Activated CD8-positive, alpha-beta T cell treated with anti-CD3 and anti-CD28 coated beads, Interleukin-2, amount 10 ng/mL, durations not matched to agents 7 days and 5 days (primary cell): ENCODE results near the gene GIMAP2. TPM values are rescaled to one million over a fixed set of nuclear protein-coding genes. Genes with fewer than 3 reads are reported as not detected.

Experiments
- ATAC-seq: fragments of 150-1000 bp; cut with Tn5 transposase; one replicate; pipeline ENCODE4 v1.10.0; 2021; ENCODE audit warnings: moderate library complexity
- CTCF ChIA-PET: fragments of 350-600 bp; sonication (Branson Sonifier 250); formaldehyde crosslinking; loops from one replicate; lab custom pipeline; 2021; ENCODE audit warnings: antibody characterized with exemption; lab: Charles Lee
- POLR2A ChIA-PET: fragments of 350-600 bp; sonication (Branson Sonifier 250); formaldehyde crosslinking; loops from one replicate; lab custom pipeline; 2021; ENCODE audit warnings: antibody characterized with exemption; lab: Charles Lee
- DNase-seq: peaks from one replicate; pipeline ENCODE4 v3.0.0-alpha.2; 2020
- H3K27ac Mint-ChIP-seq: one replicate; pipeline ENCODE4 v1.8.0; 2021; ENCODE audit warnings: mild to moderate bottlenecking, mixed read lengths
- H3K27me3 Mint-ChIP-seq: one replicate; pipeline ENCODE4 v1.8.0; 2021; ENCODE audit warnings: low read depth, mixed read lengths
- H3K36me3 Mint-ChIP-seq: one replicate; pipeline ENCODE4 v1.8.0; 2021; ENCODE audit warnings: low read depth, mixed read lengths
- H3K4me1 Mint-ChIP-seq: one replicate; pipeline ENCODE4 v1.8.0; 2021; ENCODE audit warnings: low read depth, mixed read lengths
- H3K4me3 Mint-ChIP-seq: one replicate; pipeline ENCODE4 v1.8.0; 2021; ENCODE audit warnings: mild to moderate bottlenecking, mixed read lengths
- H3K9me3 Mint-ChIP-seq: one replicate; pipeline ENCODE4 v1.8.0; 2022; ENCODE audit warnings: mixed read lengths; ENCODE audit not compliant: insufficient read depth
- total RNA-seq, 2 experiments: library from RNA; stranded (reverse); gene quantifications; one replicate each; pipeline ENCODE4 v1.2.3, GENCODE V29; 2021

The GIMAP2 gene
- 10 to 100 TPM; 79.0 to 82.9 TPM for total RNA-seq

- peaks cover 76% of the 10 kb centered on the region for H3K4me1 Mint-ChIP-seq
- H3K27me3 Mint-ChIP-seq, result no peaks in the 10 kb centered on the region
- peaks cover 42% of the 10 kb centered on the region for H3K9me3 Mint-ChIP-seq
- CTCF ChIA-PET, result interaction anchor here (0.7 to 2.8 kb wide), 19 partner anchors 9 to 274 kb away, joined by 3 to 9 read pairs (median 4); partner anchors contain the start of genes GIMAP1, GIMAP6 and GIMAP7
- H3K27ac Mint-ChIP-seq, result peak within 1 kb of the TSS; percentile 97
- ATAC-seq (peak; percentile 89), DNase-seq (peak; percentile 50)
- POLR2A ChIA-PET, result interaction anchor here (0.7 to 2.3 kb wide), 20 partner anchors 9 to 236 kb away, joined by 3 to 15 read pairs (median 4); partner anchors contain the start of genes GIMAP1, GIMAP4, GIMAP5 and GIMAP7
- H3K4me3 Mint-ChIP-seq, result peak within 1 kb of the TSS; percentile 95
- H3K36me3 Mint-ChIP-seq, result peaks cover 83% of the 10 kb centered on the region
These were observed at the start of gene GIMAP2 for GRCh38 chr7:150685219-150686029. Gene GIMAP2, plus strand, starts transcription at chr7:150685706. Its CDS starts 1,354 bp downstream, at chr7:150687060.

- Mint-ChIP-seq H3K4me3 (no peak overlapping the region), H3K9me3 (peaks cover 46% of the 10 kb centered on the region), H3K27me3 (no peaks in the 10 kb centered on the region), H3K27ac (no peak overlapping the region), H3K36me3 (peaks cover 63% of the 10 kb centered on the region), H3K4me1 (peaks cover 21% of the 10 kb centered on the region)
- DNase-seq, result no peak
- no peak for ATAC-seq
- CTCF ChIA-PET, result interaction anchor here (0.5 to 0.8 kb wide), 2 partner anchors 27 to 126 kb away, joined by 3 read pairs; no protein-coding TSS in a partner anchor
- POLR2A ChIA-PET, result no interaction called here
These were observed 43.7 kb upstream of the GIMAP2 start for GRCh38 chr7:150641854-150642253.

GRCh38 chr7:150642926-150643325 lies 42.6 kb upstream of the GIMAP2 start:
- H3K27me3 Mint-ChIP-seq, result no peaks in the 10 kb centered on the region
- peaks cover 22% of the 10 kb centered on the region for H3K4me1 Mint-ChIP-seq
- CTCF ChIA-PET, result no interaction called here
- peaks cover 35% of the 10 kb centered on the region for H3K9me3 Mint-ChIP-seq
- POLR2A ChIA-PET, result no interaction called here
- no peak overlapping the region for H3K27ac Mint-ChIP-seq
- no peak for ATAC-seq
- H3K36me3 Mint-ChIP-seq, result peaks cover 57% of the 10 kb centered on the region
- no peak for DNase-seq
- H3K4me3 Mint-ChIP-seq, result no peak overlapping the region

GRCh38 chr7:150645259-150646020 lies 40.1 kb upstream of the GIMAP2 start:
- DNase-seq, result no peak
- peaks cover 62% of the 10 kb centered on the region for H3K36me3 Mint-ChIP-seq
- H3K4me1 Mint-ChIP-seq, result peaks cover 38% of the 10 kb centered on the region
- no peaks in the 10 kb centered on the region for H3K27me3 Mint-ChIP-seq
- H3K4me3 Mint-ChIP-seq, result no peak overlapping the region
- ChIA-PET CTCF (interaction anchor here (1.1 to 1.6 kb wide), 2 partner anchors 8 to 13 kb away, joined by 3 to 4 read pairs; partner anchors contain the start of gene GIMAP6), POLR2A (no interaction called here)
- no peak for ATAC-seq
- H3K9me3 Mint-ChIP-seq, result peaks cover 20% of the 10 kb centered on the region
- H3K27ac Mint-ChIP-seq, result peak overlapping the region; percentile 25

GRCh38 chr7:150648353-150649079 lies 37.0 kb upstream of the GIMAP2 start:
- Mint-ChIP-seq H3K36me3 (peaks cover 74% of the 10 kb centered on the region), H3K27me3 (no peaks in the 10 kb centered on the region), H3K9me3 (peaks cover 23% of the 10 kb centered on the region), H3K4me1 (peaks cover 30% of the 10 kb centered on the region), H3K4me3 (no peak overlapping the region), H3K27ac (peak overlapping the region; percentile 76)
- ChIA-PET POLR2A (interaction anchor here (1.1 kb wide), 1 partner anchor 34 kb away, joined by 3 read pairs; no protein-coding TSS in a partner anchor), CTCF (no interaction called here)
- ATAC-seq (no peak), DNase-seq (no peak)

GRCh38 chr7:150649080-150649385 lies 36.5 kb upstream of the GIMAP2 start:
- H3K36me3 Mint-ChIP-seq, result peaks cover 73% of the 10 kb centered on the region
- ChIA-PET CTCF (no interaction called here), POLR2A (interaction anchor here (1.1 kb wide), 1 partner anchor 34 kb away, joined by 3 read pairs; no protein-coding TSS in a partner anchor)
- H3K27me3 Mint-ChIP-seq, result no peaks in the 10 kb centered on the region
- peaks cover 23% of the 10 kb centered on the region for H3K9me3 Mint-ChIP-seq
- H3K4me1 Mint-ChIP-seq, result peaks cover 30% of the 10 kb centered on the region
- DNase-seq (no peak), ATAC-seq (no peak)
- peak overlapping the region; percentile 23 for H3K27ac Mint-ChIP-seq
- H3K4me3 Mint-ChIP-seq, result no peak overlapping the region

- Mint-ChIP-seq H3K27ac (no peak overlapping the region), H3K9me3 (peaks cover 53% of the 10 kb centered on the region), H3K27me3 (no peaks in the 10 kb centered on the region), H3K4me1 (peaks cover 2% of the 10 kb centered on the region), H3K36me3 (peaks cover 75% of the 10 kb centered on the region), H3K4me3 (no peak overlapping the region)
- ChIA-PET CTCF (no interaction called here), POLR2A (no interaction called here)
- ATAC-seq, result no peak
- no peak for DNase-seq
These were observed 30.8 kb upstream of the GIMAP2 start for GRCh38 chr7:150654692-150655091.

GRCh38 chr7:150656047-150656446 lies 29.5 kb upstream of the GIMAP2 start:
- Mint-ChIP-seq H3K4me3 (no peak overlapping the region), H3K4me1 (peaks cover 8% of the 10 kb centered on the region), H3K27me3 (no peaks in the 10 kb centered on the region), H3K36me3 (peaks cover 69% of the 10 kb centered on the region), H3K27ac (no peak overlapping the region), H3K9me3 (peaks cover 59% of the 10 kb centered on the region)
- ATAC-seq (no peak), DNase-seq (no peak)
- POLR2A ChIA-PET, result interaction anchor here (0.6 kb wide), 1 partner anchor 74 kb away, joined by 3 read pairs; no protein-coding TSS in a partner anchor
- CTCF ChIA-PET, result no interaction called here

- Mint-ChIP-seq H3K36me3 (peaks cover 66% of the 10 kb centered on the region), H3K4me3 (no peak overlapping the region), H3K9me3 (peaks cover 48% of the 10 kb centered on the region), H3K4me1 (peaks cover 19% of the 10 kb centered on the region), H3K27ac (no peak overlapping the region), H3K27me3 (no peaks in the 10 kb centered on the region)
- CTCF ChIA-PET, result interaction anchor here (0.7 to 1.1 kb wide), 2 partner anchors 10 to 209 kb away, joined by 3 read pairs; no protein-coding TSS in a partner anchor
- ATAC-seq (no peak), DNase-seq (no peak)
- POLR2A ChIA-PET, result no interaction called here
These were observed 28.0 kb upstream of the GIMAP2 start for GRCh38 chr7:150657526-150657925.

GRCh38 chr7:150660939-150661613 lies 24.4 kb upstream of the GIMAP2 start:
- POLR2A ChIA-PET, result interaction anchor here (0.6 to 1.1 kb wide), 4 partner anchors 29 to 146 kb away, joined by 3 to 4 read pairs (median 3); partner anchors contain the start of gene GIMAP6
- peaks cover 54% of the 10 kb centered on the region for H3K4me1 Mint-ChIP-seq
- H3K36me3 Mint-ChIP-seq, result peaks cover 71% of the 10 kb centered on the region
- ATAC-seq (no peak), DNase-seq (no peak)
- H3K27me3 Mint-ChIP-seq, result no peaks in the 10 kb centered on the region
- no peak overlapping the region for H3K4me3 Mint-ChIP-seq
- H3K9me3 Mint-ChIP-seq, result peaks cover 32% of the 10 kb centered on the region
- CTCF ChIA-PET, result interaction anchor here (1.0 to 3.0 kb wide), 5 partner anchors 8 to 212 kb away, joined by 3 to 7 read pairs (median 3); partner anchors contain the start of gene GIMAP4
- H3K27ac Mint-ChIP-seq, result peak overlapping the region; percentile 53
